ENCODE measurements around the gene UST. TPM values are rescaled to one million over a fixed set of nuclear protein-coding genes. Genes with fewer than 3 reads are reported as not detected.

The UST gene
- total and polyA plus RNA-seq, 2 of the 8 experiments (the other 6 are each of a cell fraction or from before 2014, with no cell fraction given): 13.5 to 34.5 TPM

GRCh38 chr6:149102324-149102723, 355.5 kb downstream of the UST start (continued):
- TF ChIP-seq TBP (IDR thresholded peaks at IDR 0.05; ENCODE audit: low read depth, low read length) (no peak), TCF12 (IDR thresholded peaks at IDR 0.05; ENCODE audit: low read depth, low read length) (no peak), MAFK (IDR thresholded peaks at IDR 0.05; ENCODE audit: low read depth, low read length) (no peak), CHD2 (IDR thresholded peaks at IDR 0.05; ENCODE audit: low read length) (no peak)

Measured in H1 (cell line).